Colonic mucosa (tissue), 4 donors: Measurements from ENCODE around the gene FLACC1. TPM values are rescaled to one million over a fixed set of nuclear protein-coding genes. Genes with fewer than 3 reads are reported as not detected.

Experiments used
- DNase-seq: peaks from one replicate; pipeline ENCODE4 v3.0.0-alpha.2; 2020
- H3K27ac ChIP-seq: fragments of 200-600 bp; one replicate; pipeline ENCODE4 v1.8.0; 2021
- H3K27me3 ChIP-seq: fragments of 200-600 bp; one replicate; pipeline ENCODE4 v1.8.0; 2021
- H3K36me3 ChIP-seq: fragments of 200-600 bp; one replicate; pipeline ENCODE4 v1.8.0; 2021
- H3K4me1 ChIP-seq: fragments of 200-600 bp; one replicate; pipeline ENCODE4 v1.8.0; 2021; ENCODE audit warnings: mild to moderate bottlenecking
- H3K4me3 ChIP-seq: fragments of 200-600 bp; one replicate; pipeline ENCODE4 v1.8.0; 2021
- H3K9ac ChIP-seq, 2 donors: one replicate each; pipeline ENCODE4 v1.7.0; 2013; ENCODE audit warnings: control low read depth in 2 of 2, low read depth in 2 of 2, low read length in 2 of 2
- H3K9me3 ChIP-seq: fragments of 200-600 bp; one replicate; pipeline ENCODE4 v1.8.0; 2021
- CTCF ChIP-seq: fragments of 200-600 bp; IDR thresholded peaks from one replicate; pipeline ENCODE4 v1.8.0; 2022; ENCODE audit warnings: antibody characterized with exemption, mild to moderate bottlenecking
- intact Hi-C: fragments of 100-400 bp; cut with DNase I; formaldehyde crosslinking; loops from one replicate; pipeline ENCODE4 v1.14.1; 2022
- total RNA-seq, 2 donors: library from RNA; stranded (reverse); fragmentation: NEBNext Ultra II Directional in 1 of 2; extraction: Animal tissue kit (Norgen Biotek cat#: 25700) in 1 of 2; gene quantifications; one replicate each; pipeline ENCODE4 v1.2.1, GENCODE V29; 2021
- donor health status: healthy.
- donor health status: DM: no; HTN: no; CAD: no.
- donor health status: DM: no; HTN: no; CAD: no.

The FLACC1 gene
- total RNA-seq, 2 donors from 2014 or later = 0.32 to 2.1 TPM

DNA sequence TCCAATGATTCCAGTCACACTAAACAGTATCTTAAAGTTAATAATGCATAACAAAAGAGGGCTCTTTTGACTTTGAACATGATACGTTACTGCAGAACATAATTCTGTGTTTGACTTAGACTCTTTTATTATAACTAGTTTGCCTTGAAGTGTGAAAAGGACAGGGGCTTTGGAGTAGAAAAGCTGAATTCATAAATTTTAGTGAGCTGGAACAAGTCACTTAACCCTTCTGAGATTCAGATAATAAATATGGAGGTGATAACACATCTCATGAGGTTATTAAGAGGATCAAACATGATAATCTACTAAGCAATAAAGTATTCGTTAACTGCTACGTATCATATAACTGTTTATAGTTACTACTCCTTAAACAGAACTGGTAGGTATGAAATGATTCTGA, 44.7 kb upstream of the FLACC1 start:
- Histone ChIP-seq H3K27me3 (no peaks in the 10 kb centered on the region), H3K36me3 (no peaks in the 10 kb centered on the region), H3K9ac (no peak overlapping the region), H3K4me1 (peaks cover 3% of the 10 kb centered on the region), H3K4me3 (no peak overlapping the region), H3K9me3 (no peaks in the 10 kb centered on the region), H3K27ac (no peak overlapping the region)
- intact Hi-C loops = no loop called here
- no peak for DNase-seq
- no peak for TF ChIP-seq CTCF

GRCh38 chr2:201396595-201396994, 39.5 kb upstream of the FLACC1 start:
- H3K27me3 ChIP-seq = no peaks in the 10 kb centered on the region
- DNase-seq = no peak
- no peaks in the 10 kb centered on the region for H3K4me1 ChIP-seq
- intact Hi-C loops = no loop called here
- no peak for TF ChIP-seq CTCF
- no peak overlapping the region for H3K27ac ChIP-seq
- H3K9ac ChIP-seq = no peak overlapping the region
- no peak overlapping the region for H3K4me3 ChIP-seq
- no peaks in the 10 kb centered on the region for H3K9me3 ChIP-seq
- H3K36me3 ChIP-seq = peaks cover 7% of the 10 kb centered on the region

DNA sequence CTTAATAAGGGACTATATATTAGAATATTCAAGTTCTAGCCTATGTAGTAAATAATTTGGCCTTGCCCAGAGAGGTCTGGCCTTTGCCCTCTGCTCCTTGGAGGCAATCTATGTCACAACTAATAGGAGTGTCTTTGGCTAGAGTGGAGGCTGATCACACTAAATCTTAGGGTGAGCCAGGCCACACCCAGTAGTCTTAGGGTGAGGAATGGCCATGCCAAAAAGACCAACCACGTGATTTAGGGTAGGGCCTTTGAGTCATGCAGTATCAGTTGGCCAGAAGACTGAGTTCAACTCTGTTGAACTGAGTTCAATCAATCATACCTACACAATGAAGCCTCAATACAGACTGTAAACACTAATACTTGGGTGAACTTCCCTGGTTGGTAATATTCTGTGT, 26.0 kb upstream of the FLACC1 start:
- no peaks in the 10 kb centered on the region for H3K4me1 ChIP-seq
- no peaks in the 10 kb centered on the region for H3K9me3 ChIP-seq
- intact Hi-C loops = no loop called here
- TF ChIP-seq CTCF = no peak
- no peak overlapping the region for H3K9ac ChIP-seq
- no peak overlapping the region for H3K4me3 ChIP-seq
- peaks cover 6% of the 10 kb centered on the region for H3K36me3 ChIP-seq
- no peak overlapping the region for H3K27ac ChIP-seq
- H3K27me3 ChIP-seq = no peaks in the 10 kb centered on the region
- peak; percentile 33 for DNase-seq

DNA sequence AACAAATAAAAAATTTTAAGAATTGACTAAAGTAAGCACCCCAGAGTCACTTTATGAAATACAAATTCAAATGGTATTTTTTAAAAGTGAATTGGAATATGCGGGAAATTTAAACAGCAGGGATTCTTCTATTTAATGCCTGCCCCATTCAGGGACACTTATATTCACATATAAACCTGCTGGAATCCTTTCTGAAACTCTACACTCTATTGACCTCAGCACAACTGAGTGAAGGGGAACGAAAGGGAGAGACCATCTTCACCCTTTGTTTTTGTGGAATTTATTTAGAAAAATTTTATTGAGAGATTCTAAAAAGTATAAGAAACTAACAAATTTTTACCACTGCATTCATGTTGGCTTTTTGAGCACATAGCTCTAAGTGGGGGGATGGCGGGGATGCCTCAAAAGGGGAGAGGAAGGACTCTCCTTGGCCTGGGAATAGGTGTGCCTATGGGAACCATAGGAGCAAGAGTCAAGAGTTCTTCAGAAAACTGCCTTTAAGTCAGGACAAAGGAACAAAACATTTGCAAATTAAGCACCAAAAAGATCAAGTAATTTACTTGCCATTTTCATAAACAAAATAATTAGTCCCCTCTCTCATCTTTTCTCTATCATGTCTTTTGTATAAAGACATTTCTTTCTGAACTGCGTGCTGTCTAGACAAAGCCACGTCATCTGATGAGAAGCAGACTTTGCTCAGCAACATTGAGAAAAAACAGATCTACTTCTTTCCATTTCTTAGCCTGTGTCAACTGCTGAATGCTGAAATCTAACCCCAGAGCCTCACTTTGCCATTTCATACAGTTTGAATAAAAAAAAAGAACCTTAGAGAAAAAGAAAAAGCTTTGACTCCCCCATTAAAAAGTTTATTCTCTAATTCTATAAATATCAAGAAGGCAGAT, 21.6 kb upstream of the FLACC1 start:
- no peak overlapping the region for H3K4me3 ChIP-seq
- no peak overlapping the region for H3K9ac ChIP-seq
- no peaks in the 10 kb centered on the region for H3K4me1 ChIP-seq
- H3K9me3 ChIP-seq = no peaks in the 10 kb centered on the region
- H3K36me3 ChIP-seq = peaks cover 6% of the 10 kb centered on the region
- DNase-seq = no peak
- TF ChIP-seq CTCF = no peak
- intact Hi-C loops = no loop called here
- H3K27me3 ChIP-seq = no peaks in the 10 kb centered on the region
- no peak overlapping the region for H3K27ac ChIP-seq

DNA sequence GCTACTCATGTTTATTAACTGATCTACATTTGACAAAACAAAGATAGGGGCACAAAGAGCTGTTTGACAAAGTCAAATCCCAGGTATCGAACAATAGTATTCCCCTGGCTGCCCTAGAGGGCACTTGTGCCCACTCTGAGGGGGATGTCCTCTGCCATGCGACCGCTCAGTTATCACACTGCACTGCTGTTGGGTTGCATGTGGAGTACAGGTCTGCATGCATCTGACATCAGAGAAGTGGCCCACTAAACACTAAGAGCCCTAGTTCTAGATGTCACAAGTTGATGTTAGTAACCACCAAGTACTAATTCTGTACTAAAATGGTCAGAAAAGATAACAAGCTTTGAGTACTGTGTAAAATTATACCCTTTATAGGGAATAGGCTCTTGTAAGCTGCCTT, 20.1 kb upstream of the FLACC1 start:
- intact Hi-C loops = no loop called here
- no peaks in the 10 kb centered on the region for H3K9me3 ChIP-seq
- no peak for DNase-seq
- no peak overlapping the region for H3K4me3 ChIP-seq
- H3K27me3 ChIP-seq = no peaks in the 10 kb centered on the region
- no peak overlapping the region for H3K9ac ChIP-seq
- no peak for TF ChIP-seq CTCF
- H3K36me3 ChIP-seq = peaks cover 6% of the 10 kb centered on the region
- H3K4me1 ChIP-seq = no peaks in the 10 kb centered on the region
- no peak overlapping the region for H3K27ac ChIP-seq
